ENCODE measurements around the gene EPB41L3. TPM values are rescaled to one million over a fixed set of nuclear protein-coding genes. Genes with fewer than 3 reads are reported as not detected.

The EPB41L3 gene
- polyA plus RNA-seq, 1 donor from 2014 or later: 19.6 TPM

DNA sequence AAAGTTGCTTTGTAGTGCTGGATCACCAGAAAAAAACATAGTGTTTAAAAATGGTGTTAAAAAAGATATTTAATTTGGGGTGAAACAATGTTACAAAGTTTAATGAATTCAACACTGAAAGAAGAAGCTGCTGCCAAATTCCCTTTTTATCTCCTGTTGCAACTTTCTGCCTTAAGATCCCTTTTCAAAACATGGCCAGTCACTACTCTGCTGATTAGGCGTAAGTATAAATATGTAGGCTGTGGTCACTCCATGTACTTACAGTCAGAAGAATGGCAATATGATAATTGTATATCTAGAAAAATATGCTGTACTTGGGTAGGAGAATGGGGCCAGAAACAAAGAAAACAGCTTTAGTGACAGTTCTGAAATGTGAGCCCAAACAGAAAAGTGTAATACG lies 124.8 kb downstream of the EPB41L3 start:
- TF ChIP-seq POLR2AphosphoS5 (IDR thresholded peaks at IDR 0.05) (no peak), MXI1 (conservative IDR thresholded peaks at IDR 0.05; ENCODE audit: poor library complexity, severe bottlenecking) (no peak), EZH2 (IDR thresholded peaks at IDR 0.05; ENCODE audit: borderline replicate concordance, insufficient read depth, low read length, poor library complexity, severe bottlenecking) (no peak)
- Histone ChIP-seq H3K79me2 (replicated peaks; ENCODE audit: insufficient read depth, low read length) (no peaks in the 10 kb centered on the region), H3K27ac (ENCODE audit: low read length) (no peak overlapping the region), H4K20me1 (ENCODE audit: insufficient read depth) (no peaks in the 10 kb centered on the region), H3K9me2 (ENCODE audit: insufficient read depth, low read length) (no peaks in the 10 kb centered on the region), H3K4me3 (ENCODE audit: low read length) (no peak overlapping the region), H3F3A (ENCODE audit: insufficient read depth, low read length, poor library complexity, severe bottlenecking) (no peaks in the 10 kb centered on the region), H3K36me3 (ENCODE audit: insufficient read depth, low read length) (no peaks in the 10 kb centered on the region), H3K9ac (ENCODE audit: low read length) (no peak overlapping the region), H3K9me3 (ENCODE audit: low read length) (no peaks in the 10 kb centered on the region), H3K4me2 (ENCODE audit: low read length) (no peak overlapping the region), H3K27me3 (ENCODE audit: insufficient read depth, low read depth, low read length) (no peaks in the 10 kb centered on the region), H2AFZ (ENCODE audit: low read depth, low read length) (no peak overlapping the region)

DNA sequence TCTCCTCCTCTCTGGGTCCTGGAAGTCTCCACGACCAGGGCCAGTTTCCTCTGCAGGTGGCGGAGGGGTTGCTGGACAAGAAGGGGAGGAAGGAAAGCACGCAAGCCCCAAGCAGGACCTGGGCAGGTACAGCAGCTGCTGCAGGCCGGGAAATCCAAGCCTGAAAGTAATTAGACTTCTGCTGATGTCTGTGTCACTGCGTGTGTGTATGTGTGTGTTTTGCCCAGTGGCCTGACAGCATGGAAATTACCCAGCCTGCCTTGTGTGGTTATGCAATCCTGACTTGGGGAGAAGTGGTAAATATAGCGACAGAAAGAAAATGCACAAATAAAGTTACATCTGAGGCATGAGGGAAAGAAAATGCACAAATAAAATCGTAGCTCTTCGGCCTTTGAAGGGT lies 126.5 kb downstream of the EPB41L3 start:
- no peak overlapping the region for H3K4me2 ChIP-seq (ENCODE audit: low read length)
- H2AFZ ChIP-seq (ENCODE audit: low read depth, low read length): no peak overlapping the region
- H3K27me3 ChIP-seq (ENCODE audit: insufficient read depth, low read depth, low read length): no peaks in the 10 kb centered on the region
- H3K9me3 ChIP-seq (ENCODE audit: low read length): no peaks in the 10 kb centered on the region
- no peak overlapping the region for H3K9ac ChIP-seq (ENCODE audit: low read length)
- no peaks in the 10 kb centered on the region for H3K9me2 ChIP-seq (ENCODE audit: insufficient read depth, low read length)
- no peak overlapping the region for H3K27ac ChIP-seq (ENCODE audit: low read length)
- H3F3A ChIP-seq (ENCODE audit: insufficient read depth, low read length, poor library complexity, severe bottlenecking): no peaks in the 10 kb centered on the region
- H3K4me3 ChIP-seq (ENCODE audit: low read length): no peak overlapping the region
- no peaks in the 10 kb centered on the region for H4K20me1 ChIP-seq (ENCODE audit: insufficient read depth)
- H3K79me2 ChIP-seq (replicated peaks; ENCODE audit: insufficient read depth, low read length): no peaks in the 10 kb centered on the region
- no peak for TF ChIP-seq RAD21 (conservative IDR thresholded peaks at IDR 0.05)
- TF ChIP-seq MXI1 (conservative IDR thresholded peaks at IDR 0.05; ENCODE audit: poor library complexity, severe bottlenecking): no peak
- TF ChIP-seq TAF1 (IDR thresholded peaks at IDR 0.05; ENCODE audit: low read depth): no peak
- TF ChIP-seq, protein P1, sequence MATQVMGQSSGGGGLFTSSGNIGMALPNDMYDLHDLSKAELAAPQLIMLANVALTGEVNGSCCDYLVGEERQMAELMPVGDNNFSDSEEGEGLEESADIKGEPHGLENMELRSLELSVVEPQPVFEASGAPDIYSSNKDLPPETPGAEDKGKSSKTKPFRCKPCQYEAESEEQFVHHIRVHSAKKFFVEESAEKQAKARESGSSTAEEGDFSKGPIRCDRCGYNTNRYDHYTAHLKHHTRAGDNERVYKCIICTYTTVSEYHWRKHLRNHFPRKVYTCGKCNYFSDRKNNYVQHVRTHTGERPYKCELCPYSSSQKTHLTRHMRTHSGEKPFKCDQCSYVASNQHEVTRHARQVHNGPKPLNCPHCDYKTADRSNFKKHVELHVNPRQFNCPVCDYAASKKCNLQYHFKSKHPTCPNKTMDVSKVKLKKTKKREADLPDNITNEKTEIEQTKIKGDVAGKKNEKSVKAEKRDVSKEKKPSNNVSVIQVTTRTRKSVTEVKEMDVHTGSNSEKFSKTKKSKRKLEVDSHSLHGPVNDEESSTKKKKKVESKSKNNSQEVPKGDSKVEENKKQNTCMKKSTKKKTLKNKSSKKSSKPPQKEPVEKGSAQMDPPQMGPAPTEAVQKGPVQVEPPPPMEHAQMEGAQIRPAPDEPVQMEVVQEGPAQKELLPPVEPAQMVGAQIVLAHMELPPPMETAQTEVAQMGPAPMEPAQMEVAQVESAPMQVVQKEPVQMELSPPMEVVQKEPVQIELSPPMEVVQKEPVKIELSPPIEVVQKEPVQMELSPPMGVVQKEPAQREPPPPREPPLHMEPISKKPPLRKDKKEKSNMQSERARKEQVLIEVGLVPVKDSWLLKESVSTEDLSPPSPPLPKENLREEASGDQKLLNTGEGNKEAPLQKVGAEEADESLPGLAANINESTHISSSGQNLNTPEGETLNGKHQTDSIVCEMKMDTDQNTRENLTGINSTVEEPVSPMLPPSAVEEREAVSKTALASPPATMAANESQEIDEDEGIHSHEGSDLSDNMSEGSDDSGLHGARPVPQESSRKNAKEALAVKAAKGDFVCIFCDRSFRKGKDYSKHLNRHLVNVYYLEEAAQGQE (IDR thresholded peaks at IDR 0.05; ENCODE audit: borderline replicate concordance): no peak
- no peak for TF ChIP-seq SMC3 (conservative IDR thresholded peaks at IDR 0.05; ENCODE audit: poor library complexity)
- no peak for TF ChIP-seq POLR2AphosphoS5 (IDR thresholded peaks at IDR 0.05)
- no peak for TF ChIP-seq EZH2 (IDR thresholded peaks at IDR 0.05; ENCODE audit: borderline replicate concordance, insufficient read depth, low read length, poor library complexity, severe bottlenecking)
- TF ChIP-seq, protein P2, sequence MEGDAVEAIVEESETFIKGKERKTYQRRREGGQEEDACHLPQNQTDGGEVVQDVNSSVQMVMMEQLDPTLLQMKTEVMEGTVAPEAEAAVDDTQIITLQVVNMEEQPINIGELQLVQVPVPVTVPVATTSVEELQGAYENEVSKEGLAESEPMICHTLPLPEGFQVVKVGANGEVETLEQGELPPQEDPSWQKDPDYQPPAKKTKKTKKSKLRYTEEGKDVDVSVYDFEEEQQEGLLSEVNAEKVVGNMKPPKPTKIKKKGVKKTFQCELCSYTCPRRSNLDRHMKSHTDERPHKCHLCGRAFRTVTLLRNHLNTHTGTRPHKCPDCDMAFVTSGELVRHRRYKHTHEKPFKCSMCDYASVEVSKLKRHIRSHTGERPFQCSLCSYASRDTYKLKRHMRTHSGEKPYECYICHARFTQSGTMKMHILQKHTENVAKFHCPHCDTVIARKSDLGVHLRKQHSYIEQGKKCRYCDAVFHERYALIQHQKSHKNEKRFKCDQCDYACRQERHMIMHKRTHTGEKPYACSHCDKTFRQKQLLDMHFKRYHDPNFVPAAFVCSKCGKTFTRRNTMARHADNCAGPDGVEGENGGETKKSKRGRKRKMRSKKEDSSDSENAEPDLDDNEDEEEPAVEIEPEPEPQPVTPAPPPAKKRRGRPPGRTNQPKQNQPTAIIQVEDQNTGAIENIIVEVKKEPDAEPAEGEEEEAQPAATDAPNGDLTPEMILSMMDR (IDR thresholded peaks at IDR 0.05; ENCODE audit: poor library complexity, severe bottlenecking): no peak
- TF ChIP-seq EP300 (conservative IDR thresholded peaks at IDR 0.05; ENCODE audit: poor library complexity, severe bottlenecking): no peak
- no peaks in the 10 kb centered on the region for H3K36me3 ChIP-seq (ENCODE audit: insufficient read depth, low read length)

DNA sequence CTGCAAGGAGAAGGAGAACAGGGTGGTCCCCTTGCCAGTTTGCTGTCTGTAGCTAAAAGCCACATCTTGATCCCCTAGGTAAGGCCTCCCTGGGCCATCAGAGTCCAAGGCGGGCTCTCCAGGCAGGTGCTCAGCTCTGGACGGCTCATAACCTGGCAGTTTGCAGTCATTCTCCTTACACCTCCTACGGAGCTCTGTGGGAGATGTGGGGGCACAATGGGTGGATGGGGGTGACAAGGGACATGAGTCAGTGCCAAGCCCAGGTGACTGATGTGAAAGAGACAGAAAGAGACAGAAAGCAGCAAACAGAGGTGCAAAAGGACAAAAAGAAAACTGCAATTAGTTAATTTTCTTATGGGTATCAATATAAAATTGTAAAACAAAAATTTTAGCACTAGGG lies 127.7 kb downstream of the EPB41L3 start:
- H4K20me1 ChIP-seq (ENCODE audit: insufficient read depth): no peaks in the 10 kb centered on the region
- no peak overlapping the region for H3K27ac ChIP-seq (ENCODE audit: low read length)
- no peak overlapping the region for H3K9ac ChIP-seq (ENCODE audit: low read length)
- no peak for TF ChIP-seq SMC3 (conservative IDR thresholded peaks at IDR 0.05; ENCODE audit: poor library complexity)
- no peak for TF ChIP-seq EP300 (conservative IDR thresholded peaks at IDR 0.05; ENCODE audit: poor library complexity, severe bottlenecking)
- TF ChIP-seq, protein P1 (IDR thresholded peaks at IDR 0.05; ENCODE audit: borderline replicate concordance): no peak
- no peak for TF ChIP-seq EZH2 (IDR thresholded peaks at IDR 0.05; ENCODE audit: borderline replicate concordance, insufficient read depth, low read length, poor library complexity, severe bottlenecking)
- no peak for TF ChIP-seq TAF1 (IDR thresholded peaks at IDR 0.05; ENCODE audit: low read depth)
- no peak for TF ChIP-seq RAD21 (conservative IDR thresholded peaks at IDR 0.05)
- no peak for TF ChIP-seq POLR2AphosphoS5 (IDR thresholded peaks at IDR 0.05)
- TF ChIP-seq, protein P2 (IDR thresholded peaks at IDR 0.05; ENCODE audit: poor library complexity, severe bottlenecking): no peak
- TF ChIP-seq MXI1 (conservative IDR thresholded peaks at IDR 0.05; ENCODE audit: poor library complexity, severe bottlenecking): no peak
- H3K9me2 ChIP-seq (ENCODE audit: insufficient read depth, low read length): no peaks in the 10 kb centered on the region
- no peak overlapping the region for H3K4me3 ChIP-seq (ENCODE audit: low read length)
- H3K4me2 ChIP-seq (ENCODE audit: low read length): no peak overlapping the region
- H3K79me2 ChIP-seq (replicated peaks; ENCODE audit: insufficient read depth, low read length): no peaks in the 10 kb centered on the region
- no peak overlapping the region for H2AFZ ChIP-seq (ENCODE audit: low read depth, low read length)
- H3K27me3 ChIP-seq (ENCODE audit: insufficient read depth, low read depth, low read length): no peaks in the 10 kb centered on the region
- no peaks in the 10 kb centered on the region for H3K9me3 ChIP-seq (ENCODE audit: low read length)
- H3F3A ChIP-seq (ENCODE audit: insufficient read depth, low read length, poor library complexity, severe bottlenecking): no peaks in the 10 kb centered on the region
- no peaks in the 10 kb centered on the region for H3K36me3 ChIP-seq (ENCODE audit: insufficient read depth, low read length)

Data from neural cell (in vitro differentiated cells).